Suprapubic skin (tissue), 4 donors: ENCODE measurements around the gene SLCO3A1. TPM values are rescaled to one million over a fixed set of nuclear protein-coding genes. Genes with fewer than 3 reads are reported as not detected.
"Not testable (repeated sequence)": the region's sequence is repeated elsewhere in the genome, so short reads cannot be mapped to it uniquely, and the experiment has no call there.

Experiments used
- DNase-seq, 2 donors: peaks; one replicate each; pipeline ENCODE4 v3.0.0-alpha.2; 2019; ENCODE audit warnings: low spot score in 2 of 2
- H3K27ac ChIP-seq: fragments of 200-600 bp; sonication (generic); one replicate; pipeline ENCODE4 v1.5.1; 2019
- H3K27me3 ChIP-seq: fragments of 200-600 bp; sonication (generic); one replicate; pipeline ENCODE4 v1.5.1; 2019
- H3K36me3 ChIP-seq: fragments of 200-600 bp; sonication (generic); one replicate; pipeline ENCODE4 v1.5.1; 2019
- H3K4me1 ChIP-seq: fragments of 200-600 bp; sonication (generic); one replicate; pipeline ENCODE4 v1.5.1; 2019
- H3K4me3 ChIP-seq: fragments of 200-600 bp; sonication (generic); one replicate; pipeline ENCODE4 v1.5.1; 2019; ENCODE audit warnings: mild to moderate bottlenecking
- H3K9me3 ChIP-seq: fragments of 200-600 bp; sonication (generic); one replicate; pipeline ENCODE4 v1.5.1; 2019
- EP300 ChIP-seq: sonication (generic); formaldehyde crosslinking; IDR thresholded peaks from one replicate; pipeline ENCODE4 v1.6.1; 2017; ENCODE audit warnings: antibody characterized with exemption
- POLR2A ChIP-seq, 2 donors: fragments of 450-650 bp; IDR thresholded peaks; one replicate each; pipeline ENCODE4 v1.6.1; 2017; ENCODE audit warnings: antibody characterized with exemption in 2 of 2, mild to moderate bottlenecking in 2 of 2, moderate library complexity in 2 of 2
- POLR2AphosphoS5 ChIP-seq, 3 donors: sonication (generic); formaldehyde crosslinking; IDR thresholded peaks; one replicate each; pipeline ENCODE4 v1.6.1; 2017; ENCODE audit warnings: antibody characterized with exemption in 3 of 3
- WGBS: methylation state at CpG from one replicate; pipeline ENCODE4 v1.1.5; 2018; 5-methylcytosine and 5-hydroxymethylcytosine counted together
- total RNA-seq, 4 donors: library from RNA; depleted of rRNA; stranded (reverse); fragments of >200 nt; gene quantifications; one replicate each; pipeline ENCODE4 v1.1.0, GENCODE V29; 2016
- TF ChIP-seq, protein P1 (sequence below), 2 donors: fragments of 200-600 bp in 1 of 2; fragments of 450-650 bp in 1 of 2; sonication (generic) in 1 of 2; IDR thresholded peaks; one replicate each; pipeline ENCODE4 v1.5.1; 2016 to 2019; ENCODE audit warnings: antibody characterized with exemption in 2 of 2, mild to moderate bottlenecking in 1 of 2, moderate library complexity in 1 of 2

Gene SLCO3A1
- total RNA-seq, 4 donors from 2014 or later: 29.0 to 131 (median 44.6) TPM

DNA sequence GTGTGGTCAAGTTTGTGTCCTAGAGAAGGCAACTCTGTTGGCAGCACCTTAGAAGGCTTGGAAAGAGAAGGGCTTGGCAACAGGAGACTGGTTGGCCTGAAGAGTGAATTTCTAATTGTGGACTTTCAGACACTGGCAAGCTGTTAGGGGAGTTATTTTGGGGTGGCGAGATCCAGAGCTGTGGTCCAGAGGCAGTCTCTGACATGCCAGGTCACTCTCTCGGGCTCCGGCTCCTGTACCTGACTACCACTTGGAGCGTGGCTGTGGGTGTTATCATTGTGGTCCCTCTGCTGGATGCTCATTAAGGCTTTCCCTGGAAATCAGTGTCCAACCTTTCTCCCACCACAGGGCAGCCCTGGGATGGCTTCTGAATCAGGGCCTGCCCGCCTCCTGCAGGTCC is 209.0 kb downstream of the SLCO3A1 start:
- Histone ChIP-seq H3K4me1 (peaks cover 17% of the 10 kb centered on the region), H3K27me3 (no peaks in the 10 kb centered on the region), H3K4me3 (no peak overlapping the region), H3K27ac (no peak overlapping the region), H3K36me3 (no peaks in the 10 kb centered on the region), H3K9me3 (no peaks in the 10 kb centered on the region)
- DNase-seq: peak in 1 of 2 donors; percentile 69
- WGBS: 100% methylated on average over 2 of the region's 5 CpGs
- TF ChIP-seq POLR2AphosphoS5 (IDR thresholded peaks at IDR 0.05): no peak
- no peak for TF ChIP-seq POLR2A (IDR thresholded peaks at IDR 0.05)
- no peak for TF ChIP-seq EP300
- TF ChIP-seq, protein P1, sequence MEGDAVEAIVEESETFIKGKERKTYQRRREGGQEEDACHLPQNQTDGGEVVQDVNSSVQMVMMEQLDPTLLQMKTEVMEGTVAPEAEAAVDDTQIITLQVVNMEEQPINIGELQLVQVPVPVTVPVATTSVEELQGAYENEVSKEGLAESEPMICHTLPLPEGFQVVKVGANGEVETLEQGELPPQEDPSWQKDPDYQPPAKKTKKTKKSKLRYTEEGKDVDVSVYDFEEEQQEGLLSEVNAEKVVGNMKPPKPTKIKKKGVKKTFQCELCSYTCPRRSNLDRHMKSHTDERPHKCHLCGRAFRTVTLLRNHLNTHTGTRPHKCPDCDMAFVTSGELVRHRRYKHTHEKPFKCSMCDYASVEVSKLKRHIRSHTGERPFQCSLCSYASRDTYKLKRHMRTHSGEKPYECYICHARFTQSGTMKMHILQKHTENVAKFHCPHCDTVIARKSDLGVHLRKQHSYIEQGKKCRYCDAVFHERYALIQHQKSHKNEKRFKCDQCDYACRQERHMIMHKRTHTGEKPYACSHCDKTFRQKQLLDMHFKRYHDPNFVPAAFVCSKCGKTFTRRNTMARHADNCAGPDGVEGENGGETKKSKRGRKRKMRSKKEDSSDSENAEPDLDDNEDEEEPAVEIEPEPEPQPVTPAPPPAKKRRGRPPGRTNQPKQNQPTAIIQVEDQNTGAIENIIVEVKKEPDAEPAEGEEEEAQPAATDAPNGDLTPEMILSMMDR (IDR thresholded peaks at IDR 0.05): no peak

DNA sequence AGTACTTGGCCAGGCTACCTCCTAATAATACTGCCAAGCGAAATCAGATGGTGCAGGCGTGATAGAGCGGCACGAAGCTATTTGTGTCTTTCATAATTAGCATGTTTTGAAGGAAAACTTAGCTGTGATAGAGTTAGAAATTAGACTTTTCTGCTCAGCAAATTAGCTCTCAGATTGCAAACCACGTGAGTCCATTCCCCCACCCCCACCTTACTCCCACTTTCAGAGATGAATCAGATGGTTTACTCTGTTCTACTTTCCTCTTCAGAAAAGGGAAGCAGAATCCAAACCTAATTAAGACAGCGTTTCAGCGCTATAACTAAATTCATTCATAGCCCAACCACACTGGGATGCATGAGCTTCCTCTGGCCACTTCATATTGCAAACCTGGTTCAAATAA is 214.6 kb downstream of the SLCO3A1 start:
- Histone ChIP-seq H3K27ac (no peak overlapping the region), H3K4me3 (no peak overlapping the region), H3K4me1 (peaks cover 31% of the 10 kb centered on the region), H3K9me3 (no peaks in the 10 kb centered on the region), H3K36me3 (no peaks in the 10 kb centered on the region), H3K27me3 (no peaks in the 10 kb centered on the region)
- WGBS: 77% methylated on average over 7 of the region's 7 CpGs
- TF ChIP-seq, protein P1 (IDR thresholded peaks at IDR 0.05): no peak
- TF ChIP-seq POLR2A (IDR thresholded peaks at IDR 0.05) (no peak), POLR2AphosphoS5 (IDR thresholded peaks at IDR 0.05) (no peak), EP300 (no peak)
- DNase-seq: no peak

GRCh38 chr15:92069308-92070250 is 216.1 kb downstream of the SLCO3A1 start:
- Histone ChIP-seq H3K27ac (peak overlapping the region; percentile 71), H3K4me3 (peak overlapping the region; percentile 28), H3K9me3 (no peaks in the 10 kb centered on the region), H3K4me1 (peaks cover 41% of the 10 kb centered on the region), H3K36me3 (no peaks in the 10 kb centered on the region), H3K27me3 (no peaks in the 10 kb centered on the region)
- WGBS: 19% methylated on average over 20 of the region's 20 CpGs
- TF ChIP-seq POLR2AphosphoS5 (IDR thresholded peaks at IDR 0.05): peak in 1 of 3 donors; percentile 5
- TF ChIP-seq EP300: no peak
- DNase-seq: peak in 1 of 2 donors; percentile 80

DNA sequence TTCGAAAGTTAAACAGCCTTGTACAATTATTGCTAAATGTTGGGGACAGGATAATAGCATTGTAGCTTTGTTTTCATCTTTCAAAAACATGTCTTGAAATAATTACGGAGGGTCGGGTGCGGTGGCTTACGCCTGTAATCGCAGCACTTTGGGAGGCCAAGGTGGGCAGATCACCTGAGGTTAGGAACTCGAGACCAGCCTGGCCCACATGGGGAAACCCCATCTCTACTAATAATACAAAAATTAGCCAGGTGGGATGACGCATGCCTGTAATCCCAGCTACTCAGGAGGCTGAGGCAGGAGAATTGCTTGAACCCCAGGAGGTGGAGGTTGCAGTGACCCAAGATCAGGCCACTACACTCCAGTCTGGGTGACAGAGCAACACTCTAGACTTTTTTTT is 216.7 kb downstream of the SLCO3A1 start:
- H3K27ac ChIP-seq: peak overlapping the region; percentile 71
- H3K4me1 ChIP-seq: peaks cover 48% of the 10 kb centered on the region
- 77% methylated on average over 8 of the region's 8 CpGs for WGBS
- not testable (repeated sequence) for H3K9me3 ChIP-seq, H3K27me3 ChIP-seq, H3K36me3 ChIP-seq, DNase-seq
- H3K4me3 ChIP-seq: peak overlapping the region; percentile 28

DNA sequence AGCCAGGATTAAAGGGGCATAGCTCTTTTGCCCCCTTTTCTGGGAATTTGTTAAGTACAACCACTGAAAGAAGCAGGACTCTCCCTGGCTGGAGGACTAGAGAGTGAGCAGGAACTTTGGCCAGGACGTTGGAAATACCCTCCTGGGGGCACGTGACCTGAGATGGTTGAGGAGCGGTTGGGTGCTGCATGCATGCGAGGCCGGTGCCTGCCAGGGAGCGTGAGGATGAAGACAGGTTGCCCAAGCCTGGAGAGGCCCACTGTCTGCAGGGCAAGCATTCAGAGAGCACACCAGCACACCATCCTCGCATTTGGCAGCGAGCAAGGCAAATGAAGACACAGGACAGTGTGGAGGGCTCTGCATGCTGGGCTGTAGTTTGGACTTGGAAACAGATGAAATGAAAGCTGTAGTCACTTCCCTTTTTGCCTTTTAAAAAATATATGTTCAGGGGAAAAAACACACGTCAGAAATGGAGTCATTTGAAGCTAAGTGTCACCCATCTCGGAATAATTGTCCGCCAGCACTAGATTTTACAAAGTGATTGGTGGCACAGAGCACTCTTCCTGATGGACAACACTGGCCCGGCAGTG is 217.6 kb downstream of the SLCO3A1 start:
- Histone ChIP-seq H3K9me3 (no peaks in the 10 kb centered on the region), H3K4me3 (no peak overlapping the region), H3K27ac (no peak overlapping the region), H3K27me3 (no peaks in the 10 kb centered on the region), H3K36me3 (no peaks in the 10 kb centered on the region), H3K4me1 (peaks cover 56% of the 10 kb centered on the region)
- WGBS: 63% methylated on average over 12 of the region's 12 CpGs
- TF ChIP-seq, protein P1 (IDR thresholded peaks at IDR 0.05): no peak
- TF ChIP-seq POLR2AphosphoS5 (IDR thresholded peaks at IDR 0.05) (no peak), EP300 (no peak), POLR2A (IDR thresholded peaks at IDR 0.05) (no peak)
- no peak for DNase-seq
